H1 (cell line): Measurements from ENCODE around the gene DAGLA. TPM values are rescaled to one million over a fixed set of nuclear protein-coding genes. Genes with fewer than 3 reads are reported as not detected.

Experiments used
- CTCF ChIA-PET: fragments of 300-600 bp; sonication (Branson Sonifier 250); formaldehyde crosslinking; loops from one replicate; lab custom pipeline; 2021; ENCODE audit not compliant: partially characterized antibody; lab: Charles Lee
- POLR2A ChIA-PET: fragments of 300-600 bp; sonication (Branson Sonifier 250); formaldehyde crosslinking; loops from one replicate; lab custom pipeline; 2021; ENCODE audit warnings: inconsistent platforms; ENCODE audit not compliant: partially characterized antibody; lab: Charles Lee
- DNase-seq, 2 experiments: peaks; one replicate each; pipeline versions ENCODE4 v3.0.0 to v3.0.0-alpha.2; 2010 to 2022; ENCODE audit warnings: low spot score in 2 of 2, low read depth in 1 of 2, mixed read lengths in 1 of 2
- FAIRE-seq: peaks from 2 replicates; lab custom pipeline; 2011; peaks lifted over from hg19 to GRCh38; lab: Jason Lieb, UNC
- H2AFZ ChIP-seq: 2 replicates; pipeline ENCODE4 v1.8.1; 2012; ENCODE audit warnings: low read length, inconsistent platforms
- H2AK5ac ChIP-seq: 2 replicates; pipeline ENCODE4 v1.6.1; 2013; ENCODE audit warnings: low read depth, low read length
- H2BK120ac ChIP-seq: replicated peaks from 2 replicates; pipeline ENCODE3; 2013; ENCODE audit warnings: low read depth, low read length, inconsistent platforms
- H2BK12ac ChIP-seq: 2 replicates; pipeline ENCODE4 v1.6.1; 2013; ENCODE audit warnings: low read depth, low read length
- H2BK15ac ChIP-seq: 2 replicates; pipeline ENCODE4 v1.6.1; 2013; ENCODE audit warnings: low read length
- H2BK20ac ChIP-seq: 2 replicates; pipeline ENCODE4 v1.6.1; 2013; ENCODE audit warnings: low read length
- H2BK5ac ChIP-seq: 2 replicates; pipeline ENCODE4 v1.6.1; 2013; ENCODE audit warnings: low read depth, low read length
- H3K14ac ChIP-seq: 2 replicates; pipeline ENCODE4 v1.6.1; 2013; ENCODE audit warnings: inconsistent platforms; ENCODE audit not compliant: insufficient read length
- H3K18ac ChIP-seq: 2 replicates; pipeline ENCODE4 v1.6.1; 2013; ENCODE audit warnings: low read length; ENCODE audit errors: extremely low read depth
- H3K23ac ChIP-seq: 2 replicates; pipeline ENCODE4 v1.6.1; 2013; ENCODE audit warnings: inconsistent platforms; ENCODE audit not compliant: insufficient read length
- H3K23me2 ChIP-seq: 2 replicates; pipeline ENCODE4 v1.6.1; 2013; ENCODE audit warnings: low read depth, low read length
- H3K27ac ChIP-seq: 2 replicates; pipeline ENCODE4 v1.6.1; 2011; ENCODE audit warnings: low read depth, low read length, inconsistent platforms
- H3K27me3 ChIP-seq, 4 experiments: replicated peaks in 1 of 4; 1 replicate in 1 of 4; 2 replicates in 3 of 4; pipeline versions ENCODE4 v1.6.1 to v1.8.1; 2011 to 2013; ENCODE audit warnings: low read length in 3 of 4, mild to moderate bottlenecking in 3 of 4, inconsistent platforms in 2 of 4, mixed read lengths in 2 of 4, moderate library complexity in 1 of 4; ENCODE audit not compliant: control insufficient read depth in 3 of 4, insufficient read depth in 3 of 4; ENCODE audit errors: extremely low read depth in 1 of 4
- H3K36me3 ChIP-seq, 4 experiments: 2 replicates each; pipeline versions ENCODE4 v1.6.1 to v1.8.1; 2011 to 2013; ENCODE audit warnings: mild to moderate bottlenecking in 4 of 4, low read length in 3 of 4, moderate library complexity in 2 of 4, control low read depth in 1 of 4, inconsistent platforms in 1 of 4; ENCODE audit not compliant: insufficient read depth in 4 of 4, control insufficient read depth in 2 of 4
- H3K4ac ChIP-seq: replicated peaks from 2 replicates; pipeline ENCODE3; 2013; ENCODE audit warnings: low read length, low read depth, mixed read lengths, inconsistent platforms; ENCODE audit not compliant: insufficient read length
- H3K4me1 ChIP-seq, 4 experiments: replicated peaks in 1 of 4; 1 replicate in 1 of 4; 2 replicates in 3 of 4; pipeline versions ENCODE4 v1.6.1 to v1.8.1; 2011 to 2013; ENCODE audit warnings: low read length in 3 of 4, inconsistent platforms in 2 of 4, mixed read lengths in 1 of 4; ENCODE audit not compliant: insufficient read depth in 4 of 4, control insufficient read depth in 3 of 4
- H3K4me2 ChIP-seq, 2 experiments: 2 replicates each; pipeline versions ENCODE4 v1.6.1 to v1.8.1; 2011 to 2013; ENCODE audit warnings: low read depth in 2 of 2, low read length in 2 of 2, control low read depth in 1 of 2, inconsistent platforms in 1 of 2, mild to moderate bottlenecking in 1 of 2; ENCODE audit not compliant: insufficient read depth in 1 of 2
- H3K4me3 ChIP-seq, 4 experiments: fragments of 200-600, 300-600 bp in 1 of 4; sonication (generic), shearing (Covaris generic), sonication (Bioruptor Twin) in 1 of 4; 2 replicates each; pipeline versions ENCODE4 v1.5.1 to v1.8.1; 2011 to 2016; ENCODE audit warnings: low read length in 4 of 4, low read depth in 3 of 4, control low read depth in 2 of 4, inconsistent platforms in 2 of 4, mild to moderate bottlenecking in 2 of 4, mixed read lengths in 1 of 4, moderate library complexity in 1 of 4; ENCODE audit not compliant: insufficient read depth in 2 of 4; ENCODE audit errors: extremely low read depth in 1 of 4
- H3K56ac ChIP-seq: replicated peaks from 2 replicates; pipeline ENCODE3; 2013; ENCODE audit warnings: low read depth, mild to moderate bottlenecking, mixed read lengths, low read length, inconsistent platforms; ENCODE audit not compliant: insufficient read length
- H3K79me1 ChIP-seq: 2 replicates; pipeline ENCODE4 v1.6.1; 2013; ENCODE audit warnings: low read depth, low read length, control low read depth
- H3K79me2 ChIP-seq, 2 experiments: 2 replicates each; pipeline versions ENCODE4 v1.6.1 to v1.8.1; 2012 to 2013; ENCODE audit warnings: low read length in 2 of 2, mild to moderate bottlenecking in 2 of 2, inconsistent platforms in 1 of 2; ENCODE audit not compliant: insufficient read depth in 2 of 2, control insufficient read depth in 1 of 2
- H3K9ac ChIP-seq, 4 experiments: replicated peaks in 1 of 4; 1 replicate in 1 of 4; 2 replicates in 3 of 4; pipeline versions ENCODE4 v1.6.1 to v1.8.1; 2011 to 2013; ENCODE audit warnings: low read depth in 3 of 4, low read length in 3 of 4, control low read depth in 2 of 4, mild to moderate bottlenecking in 2 of 4, moderate library complexity in 2 of 4, inconsistent platforms in 1 of 4; ENCODE audit errors: extremely low read depth in 1 of 4
- H3K9me3 ChIP-seq, 2 experiments: 2 replicates each; pipeline versions ENCODE4 v1.6.1 to v1.8.1; 2012 to 2013; ENCODE audit warnings: mild to moderate bottlenecking in 2 of 2, moderate library complexity in 2 of 2, control low read depth in 1 of 2, inconsistent platforms in 1 of 2, low read depth in 1 of 2, low read length in 1 of 2, mixed read lengths in 1 of 2; ENCODE audit not compliant: insufficient read depth in 2 of 2
- H4K20me1 ChIP-seq, 2 experiments: replicated peaks in 1 of 2; 2 replicates each; pipeline versions ENCODE3 to v1.8.1; 2011 to 2013; ENCODE audit warnings: inconsistent platforms in 2 of 2, low read length in 2 of 2, mild to moderate bottlenecking in 1 of 2; ENCODE audit not compliant: insufficient read depth in 2 of 2, control insufficient read depth in 1 of 2
- H4K5ac ChIP-seq: 2 replicates; pipeline ENCODE4 v1.6.1; 2013; ENCODE audit warnings: low read length, low read depth, mixed read lengths, inconsistent platforms; ENCODE audit not compliant: insufficient read length
- H4K8ac ChIP-seq: 2 replicates; pipeline ENCODE4 v1.8.0; 2013; ENCODE audit warnings: mild to moderate bottlenecking, moderate library complexity, low read length, inconsistent platforms; ENCODE audit not compliant: insufficient read depth; ENCODE audit errors: extremely low read depth
- H4K91ac ChIP-seq: replicated peaks from 2 replicates; pipeline ENCODE3; 2013; ENCODE audit warnings: low read length, mixed read lengths, inconsistent platforms; ENCODE audit not compliant: insufficient read length
- BCL11A ChIP-seq, 2 experiments: IDR thresholded peaks; one replicate each; pipeline ENCODE4 v1.6.1; 2011; ENCODE audit warnings: low read depth in 2 of 2, low read length in 2 of 2, mild to moderate bottlenecking in 2 of 2
- EGR1 ChIP-seq: IDR thresholded peaks from 2 replicates; pipeline ENCODE4 v1.6.1; 2011; ENCODE audit warnings: low read depth, low read length, borderline replicate concordance
- EP300 ChIP-seq, 2 experiments: IDR thresholded peaks; 1 replicate in 1 of 2; 2 replicates in 1 of 2; pipeline ENCODE4 v1.6.1; 2011 to 2012; ENCODE audit warnings: low read depth in 2 of 2, low read length in 2 of 2, mild to moderate bottlenecking in 2 of 2, borderline replicate concordance in 1 of 2, inconsistent platforms in 1 of 2, moderate library complexity in 1 of 2
- HDAC6 ChIP-seq: IDR thresholded peaks from one replicate; pipeline ENCODE4 v1.7.1; 2012; ENCODE audit warnings: low read depth, mild to moderate bottlenecking, inconsistent platforms, low read length, moderate library complexity
- JUND ChIP-seq: IDR thresholded peaks from 2 replicates; pipeline ENCODE4 v1.6.1; 2011; ENCODE audit warnings: mild to moderate bottlenecking, improper control_type of control experiment, low read length
- KDM1A ChIP-seq: fragments of 200-600, 300-600 bp; sonication (generic); IDR thresholded peaks from 2 replicates; pipeline ENCODE4 v1.7.1; 2016; ENCODE audit warnings: mild to moderate bottlenecking, low read length, borderline replicate concordance
- POLR2A ChIP-seq, 2 experiments: IDR thresholded peaks; 1 replicate in 1 of 2; 2 replicates in 1 of 2; pipeline ENCODE4 v1.6.1; 2011; ENCODE audit warnings: low read depth in 2 of 2, low read length in 2 of 2, mild to moderate bottlenecking in 2 of 2; ENCODE audit errors: control extremely low read depth in 1 of 2
- POU5F1 ChIP-seq: IDR thresholded peaks from 2 replicates; pipeline ENCODE4 v1.6.1; 2011; ENCODE audit warnings: low read depth, mild to moderate bottlenecking, low read length, moderate library complexity
- RNF2 ChIP-seq: fragments of 200-900, 300-1000 bp; sonication (generic); IDR thresholded peaks from 2 replicates; pipeline ENCODE4 v1.7.1; 2016; ENCODE audit warnings: borderline replicate concordance, low read depth, mild to moderate bottlenecking, antibody characterized with exemption, low read length; ENCODE audit not compliant: poor library complexity, severe bottlenecking; ENCODE audit errors: missing control alignments
- SIX5 ChIP-seq: IDR thresholded peaks from 2 replicates; pipeline ENCODE4 v1.6.1; 2011; ENCODE audit warnings: mild to moderate bottlenecking, low read depth, low read length
- SP1 ChIP-seq: IDR thresholded peaks from 2 replicates; pipeline ENCODE4 v1.6.1; 2011; ENCODE audit warnings: low read depth, low read length
- WGBS, 2 experiments: shearing (Covaris generic) in 1 of 2; methylation state at CpG; one replicate each; pipeline versions ENCODE4 v1.1.6 to v1.1.7; 2013 to 2015; ENCODE audit warnings: low lambda C conversion rate in 2 of 2, mixed read lengths in 2 of 2, inconsistent platforms in 1 of 2, low coverage in 1 of 2, missing lambda C conversion rate in 1 of 2; ENCODE audit not compliant: insufficient replicate concordance in 2 of 2, insufficient coverage in 1 of 2, insufficient read length in 1 of 2; ENCODE audit errors: extremely low coverage in 1 of 2, missing lambda C conversion rate in 1 of 2; 5-methylcytosine and 5-hydroxymethylcytosine counted together
- polyA plus RNA-seq, 7 experiments: library from polyadenylated mRNA; depleted of rRNA in 3 of 7; stranded (reverse) in 5 of 7; unstranded in 2 of 7; fragments of >200 nt in 5 of 7; fragments of 200-250 nt in 2 of 7; gene quantifications; 1 replicate in 5 of 7; 2 replicates in 1 of 7; 4 replicates in 1 of 7; pipeline versions ENCODE4 v1.2.1 to v1.2.3, GENCODE V29; 2011 to 2013; ENCODE audit warnings: missing spikeins in 2 of 7, mixed read lengths in 2 of 7
- total RNA-seq: library from RNA; stranded (reverse); fragmentation: NEBNext Ultra II Directional; extraction: Animal tissue kit (Norgen Biotek cat#: 25700); gene quantifications from 2 replicates; pipeline ENCODE4 v1.2.1, GENCODE V29; 2021
- TF ChIP-seq, protein P1 (sequence below): IDR thresholded peaks from 2 replicates; pipeline ENCODE4 v1.6.1; 2012; ENCODE audit warnings: inconsistent platforms

Gene DAGLA
- total and polyA plus RNA-seq, 2 of the 8 experiments (the other 6 are each of a cell fraction or from before 2014, with no cell fraction given): 3.6 to 6.6 TPM

DNA sequence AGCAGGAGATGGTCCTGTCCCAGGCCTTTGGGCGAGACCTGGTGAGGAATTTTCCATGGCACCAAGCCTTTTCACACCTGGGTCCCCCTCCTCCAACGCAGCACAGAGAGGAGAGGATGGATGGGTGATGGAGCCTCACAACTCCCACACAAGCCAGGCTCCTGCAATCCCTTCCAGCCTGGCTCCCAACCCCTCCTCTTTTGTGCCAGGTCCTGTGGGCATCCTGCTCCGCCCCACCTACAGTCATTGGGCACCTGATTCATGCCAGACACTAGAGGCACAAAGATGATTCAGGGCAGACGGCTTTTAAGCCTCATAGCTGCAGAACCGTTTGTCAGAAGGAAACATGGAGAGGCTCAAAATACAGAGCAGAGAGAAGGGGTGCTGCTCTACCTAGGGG, 56.1 kb downstream of the DAGLA start:
- WGBS, 2 experiments: 92% methylated on average over 5 of the region's 5 CpGs; no CpG with 5 or more reads in 1 of the 2 experiments
- Histone ChIP-seq H2BK20ac (no peak overlapping the region), H3K9ac (no peak overlapping the region), H3K56ac (no peak overlapping the region), H2BK5ac (no peak overlapping the region), H4K91ac (no peak overlapping the region), H2AFZ (no peak overlapping the region), H3K79me1 (no peaks in the 10 kb centered on the region), H3K27ac (no peak overlapping the region), H3K27me3 (no peaks in the 10 kb centered on the region), H3K4ac (no peak overlapping the region), H3K4me3 (no peak overlapping the region), H3K23ac (no peak overlapping the region), H3K36me3 (peaks cover 0 to 13% (median 0%) of the 10 kb centered on the region in 4 experiments; a peak in 3 of 8 replicates), H3K23me2 (no peaks in the 10 kb centered on the region), H2BK15ac (no peak overlapping the region), H3K4me1 (no peaks in the 10 kb centered on the region; a peak in 2 of 7 replicates), H2AK5ac (no peak overlapping the region), H3K14ac (no peak overlapping the region), H3K9me3 (no peaks in the 10 kb centered on the region), H4K8ac (no peak overlapping the region), H3K4me2 (no peak overlapping the region), H3K79me2 (no peaks in the 10 kb centered on the region), H2BK12ac (no peak overlapping the region), H3K18ac (no peak overlapping the region), H4K5ac (no peak overlapping the region)
- POLR2A ChIA-PET: no interaction called here
- FAIRE-seq (no peak), DNase-seq (no peak)
- TF ChIP-seq BCL11A (IDR thresholded peaks at IDR 0.05; ENCODE audit: low read depth in 2 of 2, low read length in 2 of 2) (no peak), JUND (no peak), SP1 (no peak), EP300 (IDR thresholded peaks at IDR 0.05; ENCODE audit: borderline replicate concordance in 1 of 2, low read depth in 2 of 2, low read length in 2 of 2) (no peak), POLR2A (IDR thresholded peaks at IDR 0.05; ENCODE audit: control extremely low read depth in 1 of 2, low read depth in 2 of 2, low read length in 2 of 2) (no peak), KDM1A (no peak), EGR1 (no peak), RNF2 (no peak), SIX5 (no peak), POU5F1 (no peak), HDAC6 (no peak)
- TF ChIP-seq, protein P1, sequence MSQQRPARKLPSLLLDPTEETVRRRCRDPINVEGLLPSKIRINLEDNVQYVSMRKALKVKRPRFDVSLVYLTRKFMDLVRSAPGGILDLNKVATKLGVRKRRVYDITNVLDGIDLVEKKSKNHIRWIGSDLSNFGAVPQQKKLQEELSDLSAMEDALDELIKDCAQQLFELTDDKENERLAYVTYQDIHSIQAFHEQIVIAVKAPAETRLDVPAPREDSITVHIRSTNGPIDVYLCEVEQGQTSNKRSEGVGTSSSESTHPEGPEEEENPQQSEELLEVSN: no peak
- TF ChIP-seq, all 59 proteins: peak for 0
- CTCF ChIA-PET: interaction anchor here (0.6 to 10.9 kb wide), 8 partner anchors 11 to 666 kb away, joined by 3 to 127 read pairs (median 3); no protein-coding TSS in a partner anchor
- no peak overlapping the region for H2BK120ac ChIP-seq
- H4K20me1 ChIP-seq: peaks cover 0 to 6% of the 10 kb centered on the region in 2 experiments
